AG08396 (cell line): Measurements from ENCODE around the gene RANBP9.

Experiments used
- DNase-seq: peaks from one replicate; pipeline ENCODE4 v3.0.0; 2012; ENCODE audit warnings: low spot score, mixed read lengths

The RANBP9 gene

GRCh38 chr6:13600036-13600435, 111.6 kb downstream of the RANBP9 start:
- DNase-seq = no peak

GRCh38 chr6:13597073-13597472, 114.6 kb downstream of the RANBP9 start:
- no peak for DNase-seq

GRCh38 chr6:13593720-13594119, 117.9 kb downstream of the RANBP9 start:
- DNase-seq = no peak

- no peak for DNase-seq
These were observed 118.5 kb downstream of the RANBP9 start for GRCh38 chr6:13593103-13593502.

GRCh38 chr6:13591205-13591921, 120.3 kb downstream of the RANBP9 start:
- DNase-seq = no peak

GRCh38 chr6:13590574-13591153, 121.0 kb downstream of the RANBP9 start:
- no peak for DNase-seq

GRCh38 chr6:13589801-13590200, 121.8 kb downstream of the RANBP9 start:
- DNase-seq = no peak

GRCh38 chr6:13586603-13587542, 124.8 kb downstream of the RANBP9 start:
- DNase-seq = peak; percentile 49

- no peak for DNase-seq
These were observed 129.9 kb downstream of the RANBP9 start for GRCh38 chr6:13581700-13582229.

GRCh38 chr6:13579911-13580310, 131.7 kb downstream of the RANBP9 start:
- no peak for DNase-seq

GRCh38 chr6:13577926-13578325, 133.7 kb downstream of the RANBP9 start:
- DNase-seq = no peak

GRCh38 chr6:13576017-13576416, 135.6 kb downstream of the RANBP9 start:
- no peak for DNase-seq

- no peak for DNase-seq
These were observed 136.3 kb downstream of the RANBP9 start for GRCh38 chr6:13575377-13575775.

GRCh38 chr6:13574571-13575376, 136.9 kb downstream of the RANBP9 start, which contains the start of gene SIRT5:
Gene SIRT5 (plus strand): TSS chr6:13574601. CDS start chr6:13584111, 9,510 bp downstream.
- peak; percentile 81 for DNase-seq

- DNase-seq = peak; percentile 99
These were observed 137.5 kb downstream of the RANBP9 start for GRCh38 chr6:13574149-13574570.

GRCh38 chr6:13573669-13574110, 137.9 kb downstream of the RANBP9 start:
- DNase-seq = peak; percentile 59

- DNase-seq = no peak
These were observed 138.5 kb downstream of the RANBP9 start for GRCh38 chr6:13572951-13573654.

- no peak for DNase-seq
These were observed 139.4 kb downstream of the RANBP9 start for GRCh38 chr6:13572240-13572639.
